Transverse colon (tissue), 4 donors: ENCODE data around the gene FHAD1. TPM values are rescaled to one million over a fixed set of nuclear protein-coding genes. Genes with fewer than 3 reads are reported as not detected.

Source experiments
- DNase-seq: peaks from one replicate; pipeline ENCODE4 v3.0.0-alpha.2; 2019
- H3K27ac ChIP-seq, 4 donors: fragments of 200-600 bp; sonication (generic); 2 replicates each; pipeline ENCODE4 v1.5.1; 2016 to 2018; ENCODE audit warnings: inconsistent platforms in 4 of 4
- H3K27me3 ChIP-seq: fragments of 200-600 bp; sonication (generic); 2 replicates; pipeline ENCODE4 v1.5.1; 2017; ENCODE audit warnings: inconsistent platforms
- H3K36me3 ChIP-seq, 4 donors: fragments of 200-600 bp; sonication (generic); 2 replicates each; pipeline ENCODE4 v1.5.1; 2017 to 2019; ENCODE audit warnings: inconsistent platforms in 4 of 4
- H3K4me1 ChIP-seq, 4 donors: fragments of 200-600 bp; sonication (generic); 2 replicates each; pipeline ENCODE4 v1.5.1; 2017 to 2020; ENCODE audit warnings: inconsistent platforms in 4 of 4
- H3K4me3 ChIP-seq, 4 donors: fragments of 200-600 bp; sonication (generic); 1 replicate in 1 of 4; 2 replicates in 3 of 4; pipeline versions ENCODE4 v1.5.1 to v1.6.1; 2017 to 2019; ENCODE audit warnings: inconsistent platforms in 4 of 4
- H3K9me3 ChIP-seq, 2 donors: fragments of 200-600 bp; sonication (generic); 2 replicates each; pipeline ENCODE4 v1.5.1; 2017 to 2019; ENCODE audit warnings: inconsistent platforms in 2 of 2
- CTCF ChIP-seq, 5 experiments: fragments of 200-600 bp in 3 of 5; fragments of 450-650 bp in 2 of 5; sonication (generic) in 3 of 5; IDR thresholded peaks; 1 replicate in 2 of 5; 2 replicates in 3 of 5; pipeline ENCODE4 v1.5.1; 2016 to 2017; ENCODE audit warnings: antibody characterized with exemption in 5 of 5, inconsistent platforms in 3 of 5, mild to moderate bottlenecking in 2 of 5, moderate library complexity in 1 of 5
- EP300 ChIP-seq: sonication (generic); formaldehyde crosslinking; IDR thresholded peaks from one replicate; pipeline ENCODE4 v1.6.1; 2017; ENCODE audit warnings: antibody characterized with exemption, low read depth
- POLR2A ChIP-seq: fragments of 450-650 bp; IDR thresholded peaks from one replicate; pipeline ENCODE4 v1.6.1; 2016; ENCODE audit warnings: antibody characterized with exemption, mild to moderate bottlenecking, moderate library complexity
- POLR2AphosphoS5 ChIP-seq, 3 donors: sonication (generic); formaldehyde crosslinking; IDR thresholded peaks; one replicate each; pipeline ENCODE4 v1.6.1; 2016; ENCODE audit warnings: antibody characterized with exemption in 3 of 3
- WGBS, 2 donors: methylation state at CpG; one replicate each; pipeline ENCODE4 v1.1.5; 2018; ENCODE audit warnings: low coverage in 1 of 2; 5-methylcytosine and 5-hydroxymethylcytosine counted together
- in situ Hi-C, 4 donors: fragments of 200-750 bp; cut with MboI; loops; one replicate each; pipeline versions ENCODE4 v1.15.0 to v1.15.1; 2017; ENCODE audit warnings: low sequenced_read_pairs in 3 of 4, low pct_ligation_motif_present in 1 of 4, low pct_unique_long_range_greater_than_20kb in 1 of 4
- intact Hi-C: fragments of 100-400 bp; cut with DNase I; formaldehyde crosslinking; loops from one replicate; pipeline ENCODE4 v1.15.1; 2023; ENCODE audit warnings: low total_unique reads
- total RNA-seq, 4 donors: library from RNA; depleted of rRNA; stranded (reverse); fragments of >200 nt; gene quantifications; one replicate each; pipeline ENCODE4 v1.1.0, GENCODE V29; 2016

Gene FHAD1
- total RNA-seq, 4 donors from 2014 or later, result 0.75 to 0.82 TPM; not detected in 2

DNA sequence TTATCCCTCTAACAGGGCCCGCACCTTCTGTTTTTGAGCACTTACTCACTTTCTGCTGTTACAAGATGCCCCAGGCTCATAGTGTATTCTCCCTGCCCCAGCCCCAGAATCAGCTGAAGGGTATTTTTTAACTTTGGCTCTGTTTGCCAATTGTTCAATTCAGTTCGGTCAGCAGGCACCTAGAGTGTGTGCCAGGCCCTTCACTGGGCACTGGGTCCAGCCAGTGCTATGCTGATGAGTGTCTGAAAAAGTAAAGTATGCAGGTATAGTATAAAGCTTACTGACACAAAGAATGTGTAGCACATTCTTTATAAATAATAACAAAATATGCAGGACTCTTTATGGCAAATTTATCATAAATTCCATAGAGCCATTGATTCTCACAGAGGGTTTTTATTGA is 35.0 kb downstream of the FHAD1 start:
- TF ChIP-seq EP300 (no peak), POLR2A (no peak), POLR2AphosphoS5 (IDR thresholded peaks at IDR 0.05) (no peak), CTCF (IDR thresholded peaks at IDR 0.05) (no peak)
- no peaks in the 10 kb centered on the region for H3K36me3 ChIP-seq
- intact Hi-C loops, result no loop called here
- in situ Hi-C loops, result no loop called here
- DNase-seq, result no peak
- H3K4me1 ChIP-seq, result peaks cover 7 to 48% (median 24%) of the 10 kb centered on the region in 4 donors
- H3K4me3 ChIP-seq, result no peak overlapping the region
- WGBS, 2 donors, result 78 to 80% methylated on average over 1 to 2 of the region's 2 CpGs
- no peaks in the 10 kb centered on the region for H3K27me3 ChIP-seq
- H3K9me3 ChIP-seq, result no peaks in the 10 kb centered on the region
- H3K27ac ChIP-seq, result peak overlapping the region in 3 of 4 donors; percentile 17 to 85 (median 78)

GRCh38 chr1:15282810-15283474 is 35.9 kb downstream of the FHAD1 start:
- intact Hi-C loops, result no loop called here
- in situ Hi-C loops, result no loop called here
- DNase-seq, result no peak
- Histone ChIP-seq H3K4me1 (peaks cover 7 to 42% (median 21%) of the 10 kb centered on the region in 4 donors), H3K4me3 (no peak overlapping the region), H3K36me3 (no peaks in the 10 kb centered on the region), H3K27me3 (no peaks in the 10 kb centered on the region), H3K9me3 (no peaks in the 10 kb centered on the region), H3K27ac (peak overlapping the region; percentile 75 to 85 (median 80))
- no peak for TF ChIP-seq POLR2A
- no peak for TF ChIP-seq EP300
- peak in 1 of 3 donors; percentile 7 for TF ChIP-seq POLR2AphosphoS5 (IDR thresholded peaks at IDR 0.05)
- WGBS, 2 donors, result 64% methylated on average over 7 of the region's 7 CpGs; no CpG with 5 or more reads in 1 of the 2 donors

DNA sequence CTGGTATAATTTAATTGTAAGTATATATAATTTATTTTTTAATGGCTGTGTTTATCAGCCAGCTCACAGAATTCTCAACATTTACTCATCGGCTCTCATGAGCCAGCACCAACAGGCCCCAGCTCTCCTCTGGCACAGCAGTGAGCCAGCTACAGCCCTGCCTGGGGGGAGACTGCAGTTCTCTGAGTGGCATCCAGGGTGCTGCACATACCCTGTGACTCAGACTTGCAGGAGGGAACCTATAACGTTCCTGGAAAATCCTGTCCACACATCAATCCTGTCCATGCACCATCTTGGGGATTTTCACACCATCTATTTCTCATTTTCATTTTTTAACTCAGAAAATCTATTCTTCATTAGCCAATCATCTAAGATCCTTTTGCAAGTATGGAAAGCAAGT is 36.5 kb downstream of the FHAD1 start:
- intact Hi-C loops, result no loop called here
- TF ChIP-seq POLR2AphosphoS5 (IDR thresholded peaks at IDR 0.05), result no peak
- no peak for TF ChIP-seq POLR2A
- TF ChIP-seq CTCF (IDR thresholded peaks at IDR 0.05), result peak; percentile 15 to 38 (median 21)
- 57 to 77% methylated on average over 1 to 2 of the region's 2 CpGs for WGBS, 2 donors
- H3K4me3 ChIP-seq, result no peak overlapping the region
- H3K27me3 ChIP-seq, result no peaks in the 10 kb centered on the region
- no peaks in the 10 kb centered on the region for H3K9me3 ChIP-seq
- H3K27ac ChIP-seq, result peak overlapping the region; percentile 75 to 85 (median 80)
- in situ Hi-C loops, result no loop called here
- H3K36me3 ChIP-seq, result no peaks in the 10 kb centered on the region
- DNase-seq, result no peak
- H3K4me1 ChIP-seq, result peaks cover 7 to 42% (median 21%) of the 10 kb centered on the region in 4 donors

DNA sequence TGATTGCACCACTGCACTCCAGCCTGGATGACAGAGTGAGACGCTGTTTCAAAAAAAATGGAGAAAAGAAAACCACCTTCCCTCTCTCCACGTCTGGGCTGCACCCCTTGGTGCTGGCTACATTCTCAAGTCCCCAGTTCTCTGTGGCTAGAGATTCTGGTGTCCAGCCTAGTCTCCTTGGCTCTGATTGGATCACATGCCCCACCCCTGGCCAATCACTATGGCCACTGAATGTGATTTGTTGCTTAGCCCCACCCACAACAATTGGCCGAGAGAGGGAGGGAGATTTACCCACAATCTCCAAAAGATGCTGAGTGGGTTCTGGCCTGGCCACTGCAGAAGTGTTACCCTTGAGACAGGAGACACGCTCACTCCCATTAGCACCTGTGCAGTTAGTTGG is 39.4 kb downstream of the FHAD1 start:
- H3K27ac ChIP-seq, result peak overlapping the region in 1 of 4 donors; percentile 13
- TF ChIP-seq EP300 (no peak), POLR2A (no peak), POLR2AphosphoS5 (IDR thresholded peaks at IDR 0.05) (no peak), CTCF (IDR thresholded peaks at IDR 0.05) (no peak)
- H3K4me3 ChIP-seq, result no peak overlapping the region
- WGBS, 2 donors, result 86 to 100% methylated on average over 1 to 4 of the region's 4 CpGs
- in situ Hi-C loops, result no loop called here
- no peaks in the 10 kb centered on the region for H3K27me3 ChIP-seq
- intact Hi-C loops, result no loop called here
- peaks cover 7 to 42% (median 21%) of the 10 kb centered on the region in 4 donors for H3K4me1 ChIP-seq
- DNase-seq, result no peak
- no peaks in the 10 kb centered on the region for H3K9me3 ChIP-seq
- no peaks in the 10 kb centered on the region for H3K36me3 ChIP-seq
